Keratinocyte (primary cell): ENCODE results near the gene STRADA.

Experiments
- CTCF ChIP-seq, 3 experiments: IDR thresholded peaks in 1 of 3; conservative IDR thresholded peaks in 1 of 3; optimal IDR thresholded peaks in 1 of 3; 2 replicates in 2 of 3; 3 replicates in 1 of 3; pipeline versions ENCODE3 to v1.5.1; 2011; ENCODE audit warnings: low read length in 3 of 3, mild to moderate bottlenecking in 3 of 3, moderate library complexity in 2 of 3, control low read depth in 1 of 3, inconsistent platforms in 1 of 3; ENCODE audit not compliant: insufficient read depth in 2 of 3; ENCODE audit errors: extremely low read depth in 1 of 3
- EZH2 ChIP-seq: IDR thresholded peaks from one replicate; pipeline ENCODE4 v1.6.1; 2012; ENCODE audit warnings: inconsistent platforms, mild to moderate bottlenecking, low read length, moderate library complexity

- TF ChIP-seq CTCF (optimal IDR thresholded peaks at IDR 0.05 in 1 of 3, IDR thresholded peaks at IDR 0.05 in 1 of 3, conservative IDR thresholded peaks at IDR 0.05 in 1 of 3; ENCODE audit: extremely low read depth in 1 of 3, insufficient read depth in 2 of 3, low read length in 3 of 3) (no peak), EZH2 (no peak)
Observed at GRCh38 chr17:63783522-63783921, 41.9 kb upstream of the STRADA start.
